ENCODE measurements around the gene PROC.

PROC gene

DNA sequence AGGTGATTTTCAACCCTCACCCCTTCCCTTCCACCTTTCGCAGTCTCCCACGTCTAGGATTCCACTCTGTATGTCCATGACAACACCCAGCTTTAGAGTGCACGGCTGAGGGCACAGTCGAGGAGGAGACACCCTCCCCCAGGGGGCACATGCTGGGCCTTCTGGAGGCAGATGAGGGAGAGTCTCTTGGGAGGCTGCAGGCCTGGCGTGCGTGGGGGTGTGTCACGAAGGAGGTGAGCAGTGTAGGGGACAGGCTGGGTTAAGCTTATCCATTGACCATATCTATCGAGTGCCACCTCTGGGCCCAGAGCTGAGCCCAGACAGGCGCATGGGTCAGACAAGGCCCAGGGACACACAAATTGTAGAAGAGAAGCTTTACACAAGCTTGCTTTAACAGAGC is 18.8 kb downstream of the PROC start:
- no peak for DNase-seq (ENCODE audit: extremely low read depth, low read depth)
- TF ChIP-seq, protein P1, sequence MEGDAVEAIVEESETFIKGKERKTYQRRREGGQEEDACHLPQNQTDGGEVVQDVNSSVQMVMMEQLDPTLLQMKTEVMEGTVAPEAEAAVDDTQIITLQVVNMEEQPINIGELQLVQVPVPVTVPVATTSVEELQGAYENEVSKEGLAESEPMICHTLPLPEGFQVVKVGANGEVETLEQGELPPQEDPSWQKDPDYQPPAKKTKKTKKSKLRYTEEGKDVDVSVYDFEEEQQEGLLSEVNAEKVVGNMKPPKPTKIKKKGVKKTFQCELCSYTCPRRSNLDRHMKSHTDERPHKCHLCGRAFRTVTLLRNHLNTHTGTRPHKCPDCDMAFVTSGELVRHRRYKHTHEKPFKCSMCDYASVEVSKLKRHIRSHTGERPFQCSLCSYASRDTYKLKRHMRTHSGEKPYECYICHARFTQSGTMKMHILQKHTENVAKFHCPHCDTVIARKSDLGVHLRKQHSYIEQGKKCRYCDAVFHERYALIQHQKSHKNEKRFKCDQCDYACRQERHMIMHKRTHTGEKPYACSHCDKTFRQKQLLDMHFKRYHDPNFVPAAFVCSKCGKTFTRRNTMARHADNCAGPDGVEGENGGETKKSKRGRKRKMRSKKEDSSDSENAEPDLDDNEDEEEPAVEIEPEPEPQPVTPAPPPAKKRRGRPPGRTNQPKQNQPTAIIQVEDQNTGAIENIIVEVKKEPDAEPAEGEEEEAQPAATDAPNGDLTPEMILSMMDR (IDR thresholded peaks at IDR 0.05; ENCODE audit: low read depth, low read length, missing control alignments): no peak
- no peak overlapping the region for H3K4me3 ChIP-seq (replicated peaks; ENCODE audit: low read depth, low read length)

DNA sequence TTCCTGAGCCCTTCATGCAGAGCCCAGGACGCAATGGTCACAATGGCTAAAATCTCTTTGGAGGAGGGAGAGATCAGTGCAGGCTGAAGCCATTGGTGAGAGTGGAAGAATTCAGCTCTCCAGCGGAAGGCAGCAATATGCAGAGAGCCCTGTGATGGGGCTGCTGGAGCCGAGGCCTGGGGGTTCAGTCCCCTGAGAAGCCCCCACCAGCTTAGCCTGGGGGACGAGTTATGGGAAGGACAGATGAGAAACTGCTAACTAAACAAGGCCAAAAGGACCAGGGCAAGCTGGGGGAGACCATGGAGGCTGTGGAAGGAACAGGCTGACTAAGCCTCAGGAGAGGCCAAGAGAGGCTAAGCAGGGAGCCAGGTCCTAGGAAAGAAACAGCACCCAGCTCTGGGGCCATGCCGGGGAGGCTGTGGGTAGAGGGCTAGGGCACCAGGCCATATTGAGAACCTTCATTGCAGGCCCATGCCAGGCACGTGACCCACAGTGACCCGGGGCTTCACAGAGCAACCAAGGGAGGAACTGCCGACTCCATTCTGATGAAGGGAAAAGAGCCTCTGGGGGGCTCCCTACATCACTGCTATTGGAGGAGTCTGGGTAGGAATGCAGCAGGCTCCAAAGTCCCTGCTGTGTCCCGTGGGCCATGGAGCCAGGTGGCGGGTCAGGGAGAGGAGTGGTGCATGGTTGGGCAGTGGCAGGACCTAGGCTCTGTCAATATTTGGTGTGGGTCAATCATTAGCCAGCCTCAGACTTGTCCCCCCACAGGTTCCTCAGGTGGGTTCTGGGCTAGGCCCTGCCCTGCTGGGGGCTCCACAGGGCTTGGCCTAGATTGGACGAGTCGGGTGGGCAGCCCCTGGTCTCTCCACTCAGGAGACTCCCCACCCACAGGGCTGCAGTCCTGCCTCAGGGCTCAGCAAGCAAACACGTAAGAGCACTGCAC is 19.8 kb downstream of the PROC start:
- H3K4me3 ChIP-seq (replicated peaks; ENCODE audit: low read depth, low read length): no peak overlapping the region
- DNase-seq (ENCODE audit: extremely low read depth, low read depth): no peak
- TF ChIP-seq, protein P1 (IDR thresholded peaks at IDR 0.05; ENCODE audit: low read depth, low read length, missing control alignments): no peak

DNA sequence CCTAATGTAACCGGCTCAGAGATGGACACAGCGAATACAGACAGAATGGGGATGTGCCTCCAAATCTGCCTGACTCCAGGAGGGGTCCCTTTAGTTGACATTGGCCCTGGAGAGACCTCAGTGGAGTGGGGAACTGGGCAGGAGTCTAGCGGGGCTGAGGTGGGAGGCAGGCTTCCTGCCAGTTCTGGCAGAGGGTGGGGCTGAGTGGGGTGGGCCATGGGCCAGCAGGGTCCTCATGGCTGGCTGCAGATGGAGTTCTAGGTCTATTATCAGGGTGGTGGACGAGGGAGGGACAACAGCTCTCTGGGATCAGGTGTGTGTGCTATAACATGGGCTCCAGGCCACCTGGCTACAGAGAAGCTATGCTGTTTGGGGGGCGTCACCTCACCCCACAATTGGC is 21.1 kb downstream of the PROC start:
- no peak overlapping the region for H3K4me3 ChIP-seq (replicated peaks; ENCODE audit: low read depth, low read length)
- TF ChIP-seq, protein P1 (IDR thresholded peaks at IDR 0.05; ENCODE audit: low read depth, low read length, missing control alignments): no peak
- DNase-seq (ENCODE audit: extremely low read depth, low read depth): no peak

DNA sequence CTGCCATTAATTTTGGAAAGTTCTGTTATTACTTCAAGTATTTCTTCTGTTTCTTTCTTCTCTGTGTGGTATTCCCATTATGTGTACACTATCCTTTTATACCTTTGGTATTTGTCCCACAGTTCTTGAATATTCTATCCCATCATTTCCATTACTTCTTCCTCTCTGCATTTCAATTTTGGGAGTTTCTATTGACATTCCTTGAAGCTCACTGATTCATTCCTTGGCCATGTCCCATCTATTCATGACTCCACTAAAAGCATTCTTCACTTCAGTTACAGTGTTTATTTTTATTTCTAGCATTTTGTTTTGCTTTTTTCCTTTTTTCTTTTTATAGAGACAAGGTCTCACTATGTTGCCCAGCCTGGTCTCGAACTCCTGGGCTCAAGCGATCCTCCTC is 30.3 kb downstream of the PROC start:
- TF ChIP-seq, protein P1 (IDR thresholded peaks at IDR 0.05; ENCODE audit: low read depth, low read length, missing control alignments): no peak
- no peak for DNase-seq (ENCODE audit: extremely low read depth, low read depth)
- no peak overlapping the region for H3K4me3 ChIP-seq (replicated peaks; ENCODE audit: low read depth, low read length)

DNA sequence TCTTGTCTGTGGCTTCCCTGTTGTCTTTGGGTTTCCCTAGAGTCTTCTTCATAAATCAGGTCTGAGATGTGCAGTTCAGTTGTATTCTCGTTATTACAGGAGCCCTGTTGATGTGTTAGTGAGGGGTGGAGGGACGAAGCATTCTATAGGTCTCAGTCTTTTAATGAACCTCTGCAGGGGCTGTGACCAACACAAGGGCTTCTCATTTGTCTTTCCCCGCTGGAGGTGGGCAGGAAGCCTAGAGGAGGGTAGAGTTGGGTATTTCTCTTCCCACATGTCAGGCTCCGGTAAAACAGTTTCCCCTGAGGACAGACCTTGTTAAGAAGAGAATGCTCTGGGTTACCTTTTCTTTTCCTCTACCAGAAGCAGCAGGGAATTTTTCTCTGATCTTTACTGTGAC is 31.2 kb downstream of the PROC start:
- TF ChIP-seq, protein P1 (IDR thresholded peaks at IDR 0.05; ENCODE audit: low read depth, low read length, missing control alignments): no peak

DNA sequence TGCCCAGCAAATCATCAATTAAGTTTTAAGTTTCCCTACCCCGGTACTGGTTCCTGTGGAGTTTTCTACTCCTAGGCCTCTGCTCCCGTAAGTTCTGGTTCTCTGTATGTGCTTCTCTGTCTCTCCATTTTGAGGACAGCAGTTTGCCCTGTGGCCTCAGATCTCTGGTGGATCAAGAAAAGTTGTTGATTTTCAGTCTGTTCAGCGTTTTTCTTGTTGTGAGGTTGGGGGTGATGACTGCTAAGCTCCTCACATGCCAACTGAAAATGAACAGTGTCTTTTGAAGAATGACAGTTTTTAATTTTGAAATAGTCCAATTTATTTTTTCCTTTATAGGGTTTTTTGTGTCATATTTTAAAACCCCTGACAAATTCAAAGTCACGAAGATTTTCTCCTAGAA is 31.7 kb downstream of the PROC start:
- no peak overlapping the region for H3K4me3 ChIP-seq (replicated peaks; ENCODE audit: low read depth, low read length)
- no peak for DNase-seq (ENCODE audit: extremely low read depth, low read depth)
- TF ChIP-seq, protein P1 (IDR thresholded peaks at IDR 0.05; ENCODE audit: low read depth, low read length, missing control alignments): no peak

More for the DNA sequence above, 31.2 kb downstream of the PROC start:
- no peak overlapping the region for H3K4me3 ChIP-seq (replicated peaks; ENCODE audit: low read depth, low read length)
- no peak for DNase-seq (ENCODE audit: extremely low read depth, low read depth)
